Stimulated activated CD4-positive, alpha-beta T cell treated with anti-CD3 and anti-CD28 coated beads, Interleukin-1b, Interleukin-23, amount 100 ng/mL, for 24 hours (primary cell): ENCODE data around the gene SYNM.
A peak's percentile ranks its signal among the peaks of the same experiment; 100 is the strongest.

ENCODE experiments used
- DNase-seq, 4 experiments: peaks; one replicate each; pipeline ENCODE4 v3.0.0-alpha.2; 2020; ENCODE audit warnings: low read depth in 4 of 4, low spot score in 1 of 4

Gene SYNM

GRCh38 chr15:99082798-99083197 is 22.1 kb upstream of the SYNM start:
- no peak for DNase-seq

- DNase-seq: no peak
These were observed 19.9 kb upstream of the SYNM start for GRCh38 chr15:99084965-99085364.

DNA sequence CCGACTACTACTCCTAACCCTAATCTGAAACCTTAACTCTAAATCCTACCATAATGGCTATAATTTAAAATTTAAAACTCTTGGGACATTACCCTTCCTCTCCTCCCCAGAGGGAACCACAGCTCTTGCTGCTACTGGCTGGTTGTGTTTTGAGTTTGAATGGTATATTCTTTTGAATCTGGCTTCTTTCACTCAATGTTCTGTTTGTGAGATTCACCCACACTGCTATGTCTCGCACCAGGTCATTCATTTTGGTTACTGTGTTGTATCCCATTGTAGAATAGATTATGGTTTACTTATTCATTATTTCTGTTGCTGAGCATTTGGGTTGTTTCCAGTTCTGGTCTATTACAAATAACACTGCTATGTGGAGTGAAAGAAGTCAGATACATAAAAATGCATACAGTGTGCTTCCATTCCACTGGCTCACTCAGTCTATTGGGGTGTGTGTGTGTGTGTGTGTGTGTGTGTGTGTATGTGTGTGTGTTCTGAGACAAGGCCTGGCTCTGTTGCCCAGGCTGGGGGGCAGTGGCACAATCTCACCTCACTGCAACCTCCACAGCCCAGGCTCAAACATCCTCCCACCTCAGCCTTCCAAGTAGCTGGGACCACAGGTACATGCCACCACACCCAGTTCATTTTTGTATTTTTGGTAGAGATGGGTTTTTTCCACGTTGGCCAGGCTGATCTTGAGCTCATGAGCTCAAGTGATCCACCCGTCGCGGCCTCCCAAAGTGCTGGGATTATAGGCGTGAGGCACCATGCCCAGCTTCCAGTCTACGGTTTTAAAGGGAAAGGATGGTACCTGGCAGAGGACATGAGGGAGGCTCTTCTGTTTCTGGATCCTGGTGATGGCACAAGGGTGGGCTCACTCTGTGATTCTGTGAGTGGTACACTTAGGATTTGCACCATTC is 19.2 kb upstream of the SYNM start:
- DNase-seq: no peak

DNA sequence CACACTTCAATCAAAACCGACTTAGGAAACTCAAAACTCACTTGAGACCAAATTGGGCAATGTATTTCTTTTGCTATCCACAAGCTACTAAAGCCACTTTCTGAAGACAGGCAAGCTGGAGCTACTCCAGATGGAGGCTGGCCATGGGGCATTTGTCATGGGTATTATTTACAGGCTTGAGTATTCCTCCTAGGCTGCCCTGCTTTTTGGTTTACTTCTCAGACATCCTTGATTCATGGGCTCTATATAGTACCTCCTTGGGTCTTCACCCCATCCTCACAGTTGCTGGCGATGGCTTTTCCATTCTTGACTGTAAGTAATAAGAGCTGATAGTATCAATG is 18.6 kb upstream of the SYNM start:
- no peak for DNase-seq

DNA sequence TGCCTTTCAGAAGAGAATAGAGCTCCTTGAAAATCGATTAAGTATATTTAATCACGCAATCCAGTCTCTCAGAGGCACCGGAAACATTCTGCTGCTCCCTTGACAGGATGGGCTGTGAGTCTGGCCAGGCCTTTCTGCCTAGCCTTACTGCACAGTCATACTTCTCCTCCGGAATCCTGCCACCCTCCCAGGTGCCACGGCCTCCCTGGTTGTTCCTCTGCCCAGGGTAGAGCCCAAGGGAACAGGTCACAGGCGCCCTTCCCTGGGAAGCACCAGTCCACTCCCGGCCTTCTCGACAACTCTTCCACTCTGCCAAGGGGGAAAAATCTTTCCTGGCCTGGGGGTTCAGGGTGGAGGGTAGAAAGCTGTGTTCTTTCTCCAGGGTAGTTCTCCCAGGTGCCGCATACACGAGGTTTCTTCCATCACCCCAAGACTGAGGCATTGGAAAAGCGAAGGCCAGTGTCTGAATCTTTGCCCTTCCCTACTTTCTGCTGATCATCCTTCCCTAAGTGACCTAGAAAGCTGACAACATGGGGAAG is 17.4 kb upstream of the SYNM start:
- no peak for DNase-seq

GRCh38 chr15:99090011-99090699 is 14.7 kb upstream of the SYNM start:
- DNase-seq: no peak

DNA sequence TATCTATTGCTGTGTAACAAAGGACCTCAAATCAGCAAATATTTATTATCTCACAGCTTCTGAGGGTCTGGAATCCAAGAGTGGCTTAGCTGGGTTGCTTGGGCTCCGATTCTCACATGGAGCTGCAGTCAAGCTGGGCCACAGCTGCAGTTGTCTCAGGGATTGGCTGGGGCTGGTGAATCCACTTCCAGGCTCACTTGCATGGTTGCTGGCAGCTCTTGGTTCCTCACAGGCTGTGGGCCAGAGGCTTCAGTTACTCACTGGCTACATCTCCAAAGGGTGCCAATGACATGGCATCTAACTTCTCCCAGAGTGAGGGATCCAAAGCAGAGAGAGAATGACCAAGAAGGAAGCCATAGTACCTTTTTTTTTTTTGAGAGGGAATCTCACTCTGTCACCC is 13.9 kb upstream of the SYNM start:
- DNase-seq: no peak

DNA sequence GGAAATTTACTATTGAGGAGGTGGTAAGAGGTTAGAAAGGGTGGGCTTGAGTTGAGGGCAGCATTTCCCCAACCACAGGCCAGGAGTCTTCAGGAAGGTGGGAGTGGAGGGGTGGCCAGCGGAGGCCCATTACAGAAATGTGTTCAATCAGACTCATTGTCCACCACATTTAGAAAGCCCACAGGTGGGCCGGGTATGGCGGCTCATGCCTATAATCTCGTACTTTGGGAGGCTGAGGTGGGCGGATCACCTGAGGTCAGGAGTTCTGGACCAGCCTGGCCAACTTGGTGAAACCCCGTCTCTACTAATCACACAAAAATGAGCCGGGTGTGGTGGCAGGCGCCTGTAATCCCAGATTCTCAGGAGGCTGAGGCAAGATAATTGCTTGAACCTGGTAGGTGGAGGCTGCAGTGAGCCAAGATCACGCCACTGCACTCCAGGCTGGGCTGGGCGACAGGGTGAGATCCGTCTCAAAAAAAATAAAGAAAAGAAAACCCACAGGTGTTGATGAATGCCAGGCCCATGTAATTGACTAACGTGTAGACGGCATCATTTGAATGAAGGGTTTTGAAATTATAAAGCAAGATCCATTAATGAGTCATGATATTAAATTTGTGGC is 12.2 kb upstream of the SYNM start:
- DNase-seq: no peak

DNA sequence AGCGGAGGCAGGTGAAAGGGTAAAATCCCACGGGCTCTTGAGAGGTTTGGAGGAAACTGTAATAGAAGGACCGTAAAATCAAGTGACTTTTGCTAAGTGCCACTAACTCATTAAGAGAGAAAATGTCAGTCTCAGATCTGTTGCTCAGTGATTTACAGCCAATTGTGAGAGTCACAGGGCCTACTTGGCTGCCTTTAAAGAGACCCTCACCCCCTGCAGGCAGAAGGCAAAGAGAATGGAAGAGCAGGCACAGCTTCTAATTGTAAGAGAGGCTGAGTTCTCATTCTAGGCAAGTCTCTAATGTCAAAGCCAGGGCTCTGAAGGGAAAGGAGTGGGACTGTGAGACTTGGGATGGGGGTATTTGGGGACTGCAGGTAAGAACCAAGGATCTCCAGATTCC is 9.3 kb upstream of the SYNM start:
- no peak for DNase-seq

- DNase-seq: no peak
These were observed 8.5 kb upstream of the SYNM start for GRCh38 chr15:99096173-99096893.

- no peak for DNase-seq
These were observed 7.9 kb upstream of the SYNM start for GRCh38 chr15:99096894-99097426.

DNA sequence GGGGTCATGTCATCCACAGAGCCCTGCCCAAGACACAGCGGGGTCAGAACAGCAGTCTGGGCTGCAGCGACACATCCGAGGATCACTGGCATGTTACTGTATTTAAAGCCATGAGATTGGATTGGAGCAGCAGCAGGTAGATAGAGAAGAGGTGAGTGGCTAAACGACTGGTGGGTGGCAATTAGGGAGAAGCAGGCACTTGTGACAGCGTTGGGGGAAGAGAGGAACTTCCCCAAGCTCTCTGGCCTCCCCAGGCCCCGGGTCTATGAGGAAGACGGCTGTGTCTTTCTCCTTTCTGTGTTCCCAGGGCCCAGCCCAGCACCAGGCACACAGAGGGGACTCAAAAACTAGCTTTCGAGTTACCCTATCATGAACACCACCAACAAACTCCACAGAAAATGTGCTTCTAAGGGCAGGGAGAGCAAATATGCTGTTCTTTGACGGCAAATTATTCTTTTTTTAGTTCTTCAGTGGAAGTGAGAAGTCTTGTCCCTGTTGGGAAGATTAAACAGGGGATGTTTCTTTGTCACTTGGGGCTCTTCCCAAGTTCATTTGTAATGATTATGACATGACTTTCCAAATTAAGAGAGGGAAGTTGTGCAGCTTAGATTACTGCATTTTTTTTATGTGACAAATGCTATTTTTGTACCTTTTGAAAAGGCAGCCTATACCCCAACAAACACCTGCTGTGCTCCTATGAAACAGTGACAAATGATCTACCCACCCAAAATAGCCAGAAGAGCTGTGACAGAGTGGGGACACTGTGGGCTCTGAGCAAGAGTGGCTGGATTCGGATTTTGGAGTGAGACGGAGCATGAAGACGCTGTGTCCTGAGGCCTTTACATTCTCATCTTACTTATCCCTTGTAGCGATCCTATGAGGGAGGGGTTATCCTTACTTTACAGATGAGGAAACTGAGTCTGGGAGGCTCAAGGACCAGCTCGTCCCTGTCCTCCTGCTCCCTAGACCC is 7.2 kb upstream of the SYNM start:
- DNase-seq: no peak

GRCh38 chr15:99098426-99098825 is 6.5 kb upstream of the SYNM start:
- no peak for DNase-seq

- no peak for DNase-seq
These were observed 5.9 kb upstream of the SYNM start for GRCh38 chr15:99098991-99099390.

- DNase-seq: no peak
These were observed 5.2 kb upstream of the SYNM start for GRCh38 chr15:99099661-99100060.

DNA sequence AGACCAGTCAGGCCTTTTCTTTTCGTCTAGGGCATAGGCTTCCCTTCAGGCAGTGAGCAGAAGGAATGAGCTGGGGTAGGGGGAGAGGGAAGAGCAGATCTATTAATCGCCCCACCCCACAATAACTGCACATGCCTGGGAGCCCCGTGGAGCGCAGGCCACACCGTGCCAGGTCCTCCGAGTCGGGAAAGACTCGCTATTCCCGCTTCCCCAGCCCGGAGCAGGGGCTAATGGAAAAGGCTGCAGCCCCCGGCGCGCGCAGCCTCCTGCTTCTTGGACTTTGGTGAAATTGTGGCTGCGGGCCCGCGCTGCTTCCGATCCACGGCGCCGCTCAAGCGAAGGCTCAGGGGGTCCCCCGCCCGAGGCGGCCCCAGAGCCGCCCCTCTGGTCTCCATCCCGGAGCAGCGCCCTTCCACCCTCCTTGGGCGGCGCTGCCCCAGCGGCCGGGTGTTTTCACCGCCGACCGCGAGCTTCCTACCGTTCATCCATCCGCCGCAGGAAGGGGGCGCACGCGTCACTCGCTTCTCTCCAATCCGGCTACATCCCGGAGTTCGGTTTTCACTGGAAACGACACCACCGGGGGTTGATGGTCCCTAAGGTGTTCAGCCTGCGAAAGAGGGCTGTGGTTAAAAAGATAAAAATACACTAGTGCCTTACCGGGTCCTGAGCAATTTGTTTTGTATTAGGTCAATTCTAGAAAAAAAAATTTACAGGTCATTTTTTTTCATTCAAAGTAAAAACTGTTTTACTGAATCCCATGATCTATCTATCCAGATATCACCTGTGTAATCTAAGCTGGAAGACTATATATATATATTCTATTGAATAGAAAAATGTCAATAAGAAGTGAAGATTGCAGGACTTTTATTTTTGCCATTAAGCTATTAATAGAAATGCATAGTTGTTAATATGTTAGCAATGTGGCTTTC is 4.4 kb upstream of the SYNM start:
- peak in 1 of 4 experiments; percentile 31 for DNase-seq

DNA sequence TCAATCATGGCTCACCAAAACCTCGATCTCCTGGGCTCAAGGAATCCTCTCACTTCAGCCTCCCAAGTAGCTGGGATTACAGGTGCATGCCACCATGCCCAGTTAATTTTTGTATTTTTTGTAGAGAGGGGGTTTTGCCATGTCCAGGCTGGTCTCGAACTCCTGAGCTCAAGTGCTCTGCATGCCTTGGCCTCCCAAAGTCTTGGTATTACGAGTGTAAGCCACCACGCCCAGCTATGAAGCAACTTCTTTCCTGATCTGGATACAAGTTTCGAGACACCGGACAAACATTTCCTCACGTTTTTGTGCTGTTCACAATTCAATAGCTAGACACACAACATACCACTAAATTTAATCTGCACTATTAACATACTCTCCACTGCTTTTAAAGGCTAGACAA is 3.4 kb upstream of the SYNM start:
- no peak for DNase-seq

- DNase-seq: no peak
These were observed 2.3 kb upstream of the SYNM start for GRCh38 chr15:99102332-99103235.
